Inferior parietal cortex (tissue), 1 donor: Measurements from ENCODE around the gene FURIN.
"Not testable (repeated sequence)": the region's sequence is repeated elsewhere in the genome, so short reads cannot be mapped to it uniquely, and the experiment has no call there.

Source experiments
- DNase-seq: peaks from one replicate; pipeline ENCODE4 v3.0.0-alpha.2; 2016; ENCODE audit errors: extremely low spot score

The FURIN gene

DNA sequence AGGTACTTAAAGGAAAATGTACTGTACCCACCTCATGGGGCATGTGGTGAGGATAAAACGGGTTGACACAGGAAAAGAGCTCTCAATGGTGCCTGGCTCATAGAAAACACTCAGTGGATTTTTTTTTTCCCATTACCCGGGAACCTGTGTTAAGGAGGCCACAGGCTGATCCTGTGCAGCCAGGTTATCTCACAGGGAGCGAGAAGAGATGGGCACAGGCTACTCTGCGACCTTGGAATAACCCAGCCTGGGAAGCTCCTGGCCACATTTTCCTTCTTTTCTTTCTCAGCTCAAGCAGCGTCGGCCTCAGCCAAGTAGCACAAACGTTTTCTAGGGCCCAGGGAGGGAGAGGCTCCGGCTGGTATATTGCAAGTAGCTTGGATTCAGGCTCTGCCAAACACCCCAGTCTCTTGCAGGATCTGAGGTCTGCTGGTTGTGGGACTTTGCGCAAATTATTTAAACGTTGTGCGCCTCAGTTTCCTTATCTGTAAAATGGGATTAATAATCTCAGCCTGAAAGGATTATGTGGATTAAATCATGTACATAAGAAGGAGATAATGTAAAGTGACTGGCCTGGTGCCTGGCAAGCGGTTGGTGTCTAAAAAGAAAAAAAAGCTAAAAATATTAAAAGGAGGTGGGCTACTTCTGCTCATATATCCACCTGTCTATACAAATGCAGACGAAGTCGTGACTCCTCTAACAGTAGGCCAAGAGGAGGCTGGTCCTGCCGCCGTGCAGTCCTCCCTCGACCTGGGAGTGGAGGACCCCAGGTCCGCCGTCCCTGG, 2.2 kb downstream of the FURIN start:
- DNase-seq, result no peak

DNA sequence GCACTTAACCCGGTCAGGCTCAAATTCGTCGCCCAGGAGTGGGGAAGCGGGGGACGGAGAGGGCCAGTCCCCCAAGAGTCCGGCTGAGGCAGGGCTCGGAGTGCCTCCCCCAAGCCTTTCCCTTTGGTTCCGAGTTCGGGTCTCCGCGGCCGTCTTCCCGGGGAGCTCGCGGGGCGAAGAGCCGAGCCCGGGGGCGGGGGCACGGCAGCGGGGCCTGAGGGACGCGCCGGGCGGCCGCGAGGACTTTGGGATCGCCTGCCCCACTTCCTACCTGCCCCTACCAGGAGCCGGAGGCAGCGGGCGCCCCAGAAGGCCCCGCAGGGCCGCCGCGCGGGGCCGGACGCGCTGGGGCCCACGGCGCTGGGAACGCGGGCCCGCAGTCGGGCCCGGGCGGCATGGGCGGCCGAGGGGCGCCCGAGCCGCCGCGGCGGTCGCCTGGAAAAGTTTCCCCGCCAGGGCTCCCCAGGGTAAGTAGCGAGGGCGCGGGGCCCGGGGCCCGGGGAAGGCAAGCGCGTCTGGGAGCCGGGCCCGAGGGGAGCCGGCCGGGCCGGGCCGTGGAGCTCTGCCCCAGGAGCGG, 2.8 kb downstream of the FURIN start:
- DNase-seq, result no peak

DNA sequence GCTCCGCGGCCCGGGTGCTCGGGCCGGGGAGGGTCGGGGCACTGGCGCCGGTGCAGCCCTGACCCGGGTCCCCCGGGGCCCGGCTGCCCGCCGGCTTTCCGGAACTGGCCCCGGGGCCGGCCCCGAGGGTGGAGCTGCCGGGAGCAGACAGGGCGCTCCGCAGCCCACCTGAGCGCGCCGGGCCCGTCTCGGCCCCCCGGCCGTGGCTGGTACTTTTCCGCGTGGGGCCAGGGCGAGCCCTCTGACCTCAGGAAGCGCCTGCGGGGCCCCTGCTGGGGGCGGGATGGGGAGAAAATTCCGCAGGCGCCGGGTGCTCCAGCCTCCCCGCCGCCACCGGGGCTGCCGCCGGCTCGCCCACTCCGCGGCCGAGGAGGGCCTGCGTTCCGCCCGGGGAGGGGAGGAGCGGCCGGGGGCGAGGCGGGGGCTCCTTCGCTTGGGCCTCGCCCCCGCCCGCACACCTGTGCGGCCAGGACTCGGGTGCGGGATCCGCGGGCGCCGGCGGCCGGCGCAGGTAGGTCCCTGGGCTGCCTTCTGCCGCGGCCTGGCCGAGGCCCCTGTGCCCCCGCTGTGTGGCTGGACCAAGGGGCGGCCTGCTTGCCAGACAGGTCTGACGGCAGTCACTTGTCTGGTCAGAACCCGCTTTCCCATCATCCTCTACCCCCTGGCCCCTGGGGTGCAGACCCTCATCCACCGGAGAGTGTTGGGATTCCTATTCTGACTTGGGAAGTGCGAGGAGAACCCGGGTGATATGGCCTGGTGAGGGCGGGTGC, 3.5 kb downstream of the FURIN start:
- no peak for DNase-seq

DNA sequence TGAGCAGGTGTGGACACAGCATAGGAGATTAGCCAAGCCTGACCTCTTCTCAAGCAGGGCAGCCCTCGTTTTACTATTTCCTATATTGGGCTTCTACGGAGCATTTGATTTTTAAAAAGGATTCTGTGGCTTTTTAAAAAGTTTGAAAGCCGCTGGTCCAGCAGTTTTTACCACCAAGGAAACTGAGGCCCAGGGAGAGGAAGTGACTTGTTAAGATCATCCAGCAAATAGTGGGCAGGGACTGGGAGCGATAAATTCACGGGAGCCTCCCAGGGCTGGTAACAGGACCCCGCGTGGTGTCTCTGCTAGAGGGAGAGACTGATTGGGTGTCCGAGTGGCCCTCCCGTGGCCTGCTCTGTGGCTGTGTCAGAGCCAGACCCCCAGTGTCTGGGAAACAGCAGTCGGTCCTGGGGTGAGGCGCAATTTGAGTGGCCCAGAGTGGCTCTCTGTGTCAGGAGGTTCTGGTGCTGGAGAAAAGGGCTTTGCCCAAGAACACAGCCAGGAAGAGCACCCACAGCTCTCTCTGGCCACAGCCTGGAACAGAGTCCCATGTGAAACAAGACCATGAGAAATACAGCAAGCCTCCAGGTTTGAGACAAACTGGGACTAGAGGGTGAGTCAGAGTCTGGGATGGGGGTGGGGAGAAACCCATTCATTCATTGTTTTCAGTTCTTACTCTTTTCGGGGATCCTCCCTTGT, 4.2 kb downstream of the FURIN start:
- no peak for DNase-seq

DNA sequence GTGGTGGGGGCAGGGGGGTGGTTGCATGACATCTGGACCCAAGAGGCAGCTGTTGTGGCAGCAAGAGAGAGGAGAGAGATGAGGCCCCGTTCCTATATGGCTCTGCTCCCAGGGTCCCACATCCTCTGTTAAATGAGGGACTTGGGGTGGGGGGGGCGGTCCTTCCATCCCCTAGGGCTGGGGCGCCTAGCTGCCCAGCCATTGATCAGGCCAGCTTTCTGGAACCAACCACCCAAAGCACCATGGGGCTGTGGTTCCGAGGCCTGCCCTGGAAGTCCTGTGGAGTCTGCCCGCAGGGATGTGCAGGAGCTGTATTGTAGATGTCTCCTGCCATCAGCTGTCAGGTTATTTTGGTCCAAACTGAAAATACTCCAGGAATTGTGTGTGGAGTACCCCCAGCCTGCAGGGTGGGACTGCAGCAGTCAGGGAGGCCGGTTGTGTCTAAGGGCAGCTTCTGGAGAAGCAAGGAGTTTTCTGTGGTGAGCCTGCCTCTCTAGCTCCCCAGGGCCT, 5.2 kb downstream of the FURIN start:
- DNase-seq, result no peak

DNA sequence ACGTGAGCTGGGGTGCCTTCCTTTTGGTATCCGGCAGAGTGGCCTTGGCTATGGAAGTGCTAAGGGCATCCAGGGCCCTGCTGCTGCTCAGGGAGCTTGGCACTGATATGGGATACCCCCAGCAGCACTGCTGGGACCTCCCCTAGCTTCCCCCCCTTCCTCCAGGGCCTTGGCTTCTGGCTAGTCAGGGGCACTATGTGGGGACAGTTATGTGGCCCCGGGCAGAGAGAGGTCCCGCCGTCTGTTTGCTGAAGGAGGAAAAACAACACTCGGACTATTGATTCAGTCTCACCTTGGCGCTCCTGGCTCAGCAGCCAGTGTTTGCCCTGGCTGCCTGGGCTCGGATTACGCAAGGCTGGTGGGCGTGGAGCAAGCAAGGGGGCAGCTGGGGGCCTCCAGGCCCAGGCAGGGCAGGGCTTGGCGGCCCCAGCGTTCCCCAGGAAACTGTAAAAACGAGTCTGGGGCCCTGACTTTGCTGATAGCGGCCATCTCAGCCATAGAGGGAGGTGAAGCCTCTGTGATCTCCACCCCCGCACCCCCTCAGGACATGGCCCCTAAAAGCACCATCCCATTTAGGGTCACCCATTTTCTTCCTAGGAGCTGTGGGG, 5.7 kb downstream of the FURIN start:
- DNase-seq, result no peak

DNA sequence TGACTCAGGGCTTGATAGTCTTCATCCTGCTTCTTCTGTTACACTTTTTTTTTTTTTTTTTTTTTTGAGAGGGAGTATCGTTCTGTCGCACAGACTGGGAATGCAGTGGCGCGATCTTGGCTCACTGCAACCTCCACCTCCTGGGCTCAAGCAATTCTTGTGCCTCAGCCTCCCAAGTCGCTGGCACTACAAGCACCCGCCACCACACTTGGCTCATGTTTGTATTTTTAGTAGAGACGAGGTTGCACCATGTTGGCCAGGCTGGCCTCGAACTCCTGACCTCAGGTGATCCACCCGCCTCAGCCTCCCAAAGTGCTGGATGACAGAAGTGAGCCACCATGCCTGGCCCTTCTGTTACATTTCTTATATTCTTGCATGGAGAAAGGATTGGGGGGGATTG, 6.6 kb downstream of the FURIN start:
- not testable (repeated sequence) for DNase-seq

DNA sequence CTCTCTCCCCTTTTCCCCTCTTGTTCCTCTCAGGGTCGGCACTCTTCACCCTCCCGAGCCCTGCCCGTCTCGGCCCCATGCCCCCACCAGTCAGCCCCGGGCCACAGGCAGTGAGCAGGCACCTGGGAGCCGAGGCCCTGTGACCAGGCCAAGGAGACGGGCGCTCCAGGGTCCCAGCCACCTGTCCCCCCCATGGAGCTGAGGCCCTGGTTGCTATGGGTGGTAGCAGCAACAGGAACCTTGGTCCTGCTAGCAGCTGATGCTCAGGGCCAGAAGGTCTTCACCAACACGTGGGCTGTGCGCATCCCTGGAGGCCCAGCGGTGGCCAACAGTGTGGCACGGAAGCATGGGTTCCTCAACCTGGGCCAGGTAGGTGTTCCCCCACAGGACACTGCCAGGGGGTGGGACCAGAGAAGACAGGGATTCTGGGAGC, 7.2 kb downstream of the FURIN start:
- DNase-seq, result no peak

DNA sequence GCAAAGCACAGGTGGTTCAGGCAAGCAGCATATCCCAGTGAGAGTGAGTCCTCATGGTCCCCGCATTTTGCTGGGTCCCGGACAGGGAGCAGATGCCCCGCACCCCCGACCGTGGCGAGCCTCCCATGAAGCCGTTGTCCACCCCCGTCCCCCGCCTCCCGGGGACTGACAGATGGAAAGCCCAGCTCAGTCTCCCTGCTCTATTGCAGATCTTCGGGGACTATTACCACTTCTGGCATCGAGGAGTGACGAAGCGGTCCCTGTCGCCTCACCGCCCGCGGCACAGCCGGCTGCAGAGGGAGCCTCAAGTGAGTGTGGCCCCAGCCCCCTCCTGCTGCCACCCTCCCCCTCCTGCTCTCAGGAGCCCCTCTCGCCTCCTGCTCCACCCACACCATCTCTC, 7.7 kb downstream of the FURIN start:
- no peak for DNase-seq

DNA sequence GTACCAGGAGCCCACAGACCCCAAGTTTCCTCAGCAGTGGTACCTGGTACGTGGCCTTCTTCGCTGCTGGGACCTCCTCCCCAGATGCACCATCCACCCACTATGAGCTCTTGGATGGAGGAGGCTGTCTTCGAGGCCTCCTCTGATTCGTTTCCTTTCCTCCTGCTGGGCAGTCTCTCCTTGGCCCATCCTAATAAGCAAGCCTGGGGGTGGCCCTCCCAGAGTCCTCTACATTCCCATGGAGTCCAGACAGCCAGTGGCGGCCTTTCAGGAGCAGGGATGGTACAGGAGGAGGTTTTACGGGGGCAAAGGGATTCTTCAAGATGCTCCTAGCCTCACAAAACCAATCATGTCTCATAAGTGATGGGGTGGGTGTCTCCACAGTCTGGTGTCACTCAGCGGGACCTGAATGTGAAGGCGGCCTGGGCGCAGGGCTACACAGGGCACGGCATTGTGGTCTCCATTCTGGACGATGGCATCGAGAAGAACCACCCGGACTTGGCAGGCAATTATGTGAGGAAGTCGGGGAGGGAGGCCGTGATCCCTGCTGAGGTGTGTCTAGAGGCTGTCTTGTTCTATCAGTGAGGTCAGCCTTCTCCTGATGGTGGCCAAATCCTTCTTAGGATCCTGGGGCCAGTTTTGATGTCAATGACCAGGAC, 8.3 kb downstream of the FURIN start:
- DNase-seq, result no peak

DNA sequence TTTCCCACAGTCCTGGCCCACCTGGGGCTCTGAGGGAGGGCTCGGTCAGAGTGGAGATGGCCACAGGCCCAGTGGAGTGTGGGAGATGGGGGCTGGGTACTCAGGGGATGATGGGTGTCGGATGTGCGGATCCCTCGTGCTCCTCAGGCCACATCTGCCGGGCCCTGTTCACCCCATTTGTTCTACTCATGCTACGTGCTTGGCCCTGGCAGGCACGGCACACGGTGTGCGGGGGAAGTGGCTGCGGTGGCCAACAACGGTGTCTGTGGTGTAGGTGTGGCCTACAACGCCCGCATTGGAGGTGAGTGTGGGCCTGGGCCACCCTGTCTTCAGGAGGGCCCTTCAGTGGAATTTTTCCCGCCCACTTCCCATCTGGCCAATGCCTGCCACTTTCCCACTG, 8.9 kb downstream of the FURIN start:
- DNase-seq, result no peak

DNA sequence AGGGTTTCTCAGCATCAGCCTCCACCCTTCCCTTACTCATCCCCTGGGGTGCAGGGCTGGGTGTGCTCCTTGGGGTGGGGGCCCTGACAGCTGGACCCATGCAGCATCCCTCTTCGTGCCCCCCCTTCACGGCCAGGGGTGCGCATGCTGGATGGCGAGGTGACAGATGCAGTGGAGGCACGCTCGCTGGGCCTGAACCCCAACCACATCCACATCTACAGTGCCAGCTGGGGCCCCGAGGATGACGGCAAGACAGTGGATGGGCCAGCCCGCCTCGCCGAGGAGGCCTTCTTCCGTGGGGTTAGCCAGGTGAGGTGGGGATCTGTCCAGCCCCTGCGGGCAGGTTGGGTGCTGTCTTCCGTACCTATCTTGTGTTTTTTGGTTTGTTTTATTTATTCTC, 9.6 kb downstream of the FURIN start:
- DNase-seq, result no peak

DNA sequence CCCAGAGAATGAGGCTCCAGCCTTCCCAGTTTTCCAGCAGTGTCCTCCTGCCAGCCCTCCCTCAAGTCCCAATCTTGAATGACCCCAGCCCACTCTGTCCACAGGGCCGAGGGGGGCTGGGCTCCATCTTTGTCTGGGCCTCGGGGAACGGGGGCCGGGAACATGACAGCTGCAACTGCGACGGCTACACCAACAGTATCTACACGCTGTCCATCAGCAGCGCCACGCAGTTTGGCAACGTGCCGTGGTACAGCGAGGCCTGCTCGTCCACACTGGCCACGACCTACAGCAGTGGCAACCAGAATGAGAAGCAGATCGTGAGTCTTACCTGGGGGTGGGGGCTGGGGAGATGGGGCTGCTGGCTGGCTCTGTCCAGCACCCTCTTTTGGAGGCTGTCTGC, 10.3 kb downstream of the FURIN start:
- no peak for DNase-seq

DNA sequence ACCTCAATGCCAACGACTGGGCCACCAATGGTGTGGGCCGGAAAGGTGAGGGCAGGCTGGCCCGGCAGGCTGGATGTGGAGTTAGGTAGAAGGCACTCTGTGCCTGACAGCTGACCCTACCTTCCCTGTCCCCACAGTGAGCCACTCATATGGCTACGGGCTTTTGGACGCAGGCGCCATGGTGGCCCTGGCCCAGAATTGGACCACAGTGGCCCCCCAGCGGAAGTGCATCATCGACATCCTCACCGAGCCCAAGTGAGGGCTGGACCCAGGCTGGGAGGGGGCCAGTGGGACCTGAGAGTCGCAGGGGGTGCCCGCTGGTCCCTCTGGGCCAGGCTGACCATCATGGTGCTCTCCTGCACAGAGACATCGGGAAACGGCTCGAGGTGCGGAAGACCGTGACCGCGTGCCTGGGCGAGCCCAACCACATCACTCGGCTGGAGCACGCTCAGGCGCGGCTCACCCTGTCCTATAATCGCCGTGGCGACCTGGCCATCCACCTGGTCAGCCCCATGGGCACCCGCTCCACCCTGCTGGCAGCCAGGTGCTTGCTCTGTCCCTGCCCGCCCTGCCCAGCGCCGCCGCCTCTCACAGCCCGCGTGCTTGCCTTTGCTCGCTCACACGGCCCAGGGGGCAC, 11.5 kb downstream of the FURIN start:
- no peak for DNase-seq

DNA sequence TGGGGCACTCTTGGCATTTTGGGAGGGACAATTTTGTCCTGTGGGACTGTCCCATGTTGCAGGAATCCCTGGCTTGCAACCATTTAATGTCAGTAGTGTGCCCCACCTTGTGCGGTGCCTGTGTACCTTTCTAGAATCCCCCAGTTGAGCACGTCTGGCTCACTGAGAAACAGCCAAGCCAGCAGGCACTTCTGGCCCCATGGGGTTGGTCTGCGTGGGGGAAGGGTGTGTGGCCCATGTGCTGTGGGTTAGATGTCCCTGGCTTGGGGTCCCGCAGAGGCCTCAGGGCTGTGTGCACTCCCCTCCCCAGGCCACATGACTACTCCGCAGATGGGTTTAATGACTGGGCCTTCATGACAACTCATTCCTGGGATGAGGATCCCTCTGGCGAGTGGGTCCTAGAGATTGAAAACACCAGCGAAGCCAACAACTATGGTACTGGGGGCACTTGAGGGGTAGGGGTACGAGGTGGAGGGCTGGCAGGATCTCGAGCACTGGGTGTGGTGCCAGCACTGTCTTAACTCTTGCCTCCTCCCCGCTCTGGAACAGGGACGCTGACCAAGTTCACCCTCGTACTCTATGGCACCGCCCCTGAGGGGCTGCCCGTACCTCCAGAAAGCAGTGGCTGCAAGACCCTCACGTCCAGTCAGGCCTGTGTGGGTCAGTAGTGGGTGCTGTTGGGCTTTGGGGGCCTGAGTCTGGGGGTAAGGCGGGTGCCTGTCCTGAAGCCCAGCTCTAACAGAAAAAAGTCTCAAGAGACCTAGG, 12.2 kb downstream of the FURIN start:
- DNase-seq, result no peak

DNA sequence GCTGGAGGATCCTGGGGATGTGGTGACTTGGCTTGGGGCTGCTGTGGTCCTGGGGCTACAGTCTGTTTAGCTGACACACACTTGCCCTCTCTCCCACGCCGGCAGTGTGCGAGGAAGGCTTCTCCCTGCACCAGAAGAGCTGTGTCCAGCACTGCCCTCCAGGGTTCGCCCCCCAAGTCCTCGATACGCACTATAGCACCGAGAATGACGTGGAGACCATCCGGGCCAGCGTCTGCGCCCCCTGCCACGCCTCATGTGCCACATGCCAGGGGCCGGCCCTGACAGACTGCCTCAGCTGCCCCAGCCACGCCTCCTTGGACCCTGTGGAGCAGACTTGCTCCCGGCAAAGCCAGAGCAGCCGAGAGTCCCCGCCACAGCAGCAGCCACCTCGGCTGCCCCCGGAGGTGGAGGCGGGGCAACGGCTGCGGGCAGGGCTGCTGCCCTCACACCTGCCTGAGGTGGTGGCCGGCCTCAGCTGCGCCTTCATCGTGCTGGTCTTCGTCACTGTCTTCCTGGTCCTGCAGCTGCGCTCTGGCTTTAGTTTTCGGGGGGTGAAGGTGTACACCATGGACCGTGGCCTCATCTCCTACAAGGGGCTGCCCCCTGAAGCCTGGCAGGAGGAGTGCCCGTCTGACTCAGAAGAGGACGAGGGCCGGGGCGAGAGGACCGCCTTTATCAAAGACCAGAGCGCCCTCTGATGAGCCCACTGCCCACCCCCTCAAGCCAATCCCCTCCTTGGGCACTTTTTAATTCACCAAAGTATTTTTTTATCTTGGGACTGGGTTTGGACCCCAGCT, 13.0 kb downstream of the FURIN start:
- DNase-seq, result no peak

DNA sequence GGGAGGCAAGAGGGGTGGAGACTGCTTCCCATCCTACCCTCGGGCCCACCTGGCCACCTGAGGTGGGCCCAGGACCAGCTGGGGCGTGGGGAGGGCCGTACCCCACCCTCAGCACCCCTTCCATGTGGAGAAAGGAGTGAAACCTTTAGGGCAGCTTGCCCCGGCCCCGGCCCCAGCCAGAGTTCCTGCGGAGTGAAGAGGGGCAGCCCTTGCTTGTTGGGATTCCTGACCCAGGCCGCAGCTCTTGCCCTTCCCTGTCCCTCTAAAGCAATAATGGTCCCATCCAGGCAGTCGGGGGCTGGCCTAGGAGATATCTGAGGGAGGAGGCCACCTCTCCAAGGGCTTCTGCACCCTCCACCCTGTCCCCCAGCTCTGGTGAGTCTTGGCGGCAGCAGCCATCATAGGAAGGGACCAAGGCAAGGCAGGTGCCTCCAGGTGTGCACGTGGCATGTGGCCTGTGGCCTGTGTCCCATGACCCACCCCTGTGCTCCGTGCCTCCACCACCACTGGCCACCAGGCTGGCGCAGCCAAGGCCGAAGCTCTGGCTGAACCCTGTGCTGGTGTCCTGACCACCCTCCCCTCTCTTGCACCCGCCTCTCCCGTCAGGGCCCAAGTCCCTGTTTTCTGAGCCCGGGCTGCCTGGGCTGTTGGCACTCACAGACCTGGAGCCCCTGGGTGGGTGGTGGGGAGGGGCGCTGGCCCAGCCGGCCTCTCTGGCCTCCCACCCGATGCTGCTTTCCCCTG, 13.8 kb downstream of the FURIN start:
- no peak for DNase-seq

DNA sequence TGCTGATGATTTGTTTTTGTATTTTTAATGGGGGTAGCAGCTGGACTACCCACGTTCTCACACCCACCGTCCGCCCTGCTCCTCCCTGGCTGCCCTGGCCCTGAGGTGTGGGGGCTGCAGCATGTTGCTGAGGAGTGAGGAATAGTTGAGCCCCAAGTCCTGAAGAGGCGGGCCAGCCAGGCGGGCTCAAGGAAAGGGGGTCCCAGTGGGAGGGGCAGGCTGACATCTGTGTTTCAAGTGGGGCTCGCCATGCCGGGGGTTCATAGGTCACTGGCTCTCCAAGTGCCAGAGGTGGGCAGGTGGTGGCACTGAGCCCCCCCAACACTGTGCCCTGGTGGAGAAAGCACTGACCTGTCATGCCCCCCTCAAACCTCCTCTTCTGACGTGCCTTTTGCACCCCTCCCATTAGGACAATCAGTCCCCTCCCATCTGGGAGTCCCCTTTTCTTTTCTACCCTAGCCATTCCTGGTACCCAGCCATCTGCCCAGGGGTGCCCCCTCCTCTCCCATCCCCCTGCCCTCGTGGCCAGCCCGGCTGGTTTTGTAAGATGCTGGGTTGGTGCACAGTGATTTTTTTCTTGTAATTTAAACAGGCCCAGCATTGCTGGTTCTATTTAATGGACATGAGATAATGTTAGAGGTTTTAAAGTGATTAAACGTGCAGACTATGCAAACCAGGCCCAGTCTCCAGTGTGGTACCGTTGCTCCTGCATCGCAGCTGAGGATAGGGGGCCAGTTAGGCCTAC, 14.6 kb downstream of the FURIN start:
- DNase-seq, result no peak
